Endothelial cell of umbilical vein (primary cell): ENCODE results near the gene FOXN1. TPM values are rescaled to one million over a fixed set of nuclear protein-coding genes. Genes with fewer than 3 reads are reported as not detected.

Experiments used
- BruUV-seq: library from RNA; stranded (reverse); fragments of 400-500 nt; replicated peaks from 2 replicates; lab custom pipeline; 2021; lab: Mats Ljungman, UMichigan
- CTCF ChIA-PET: fragments of 300-600, 350-600 bp; sonication (Branson Sonifier 250); formaldehyde crosslinking; loops from one replicate; lab custom pipeline; 2021; ENCODE audit warnings: antibody characterized with exemption, inconsistent platforms; lab: Charles Lee
- POLR2A ChIA-PET: fragments of 300-600, 350-600 bp; sonication (Branson Sonifier 250); formaldehyde crosslinking; loops from one replicate; lab custom pipeline; 2021; ENCODE audit warnings: antibody characterized with exemption, inconsistent platforms; lab: Charles Lee
- DNase-seq: peaks from one replicate; pipeline ENCODE4 v3.0.0-alpha.2; 2011; ENCODE audit warnings: low read depth, low spot score
- FAIRE-seq: peaks from 2 replicates; lab custom pipeline; 2011; peaks lifted over from hg19 to GRCh38; lab: Jason Lieb, UNC
- H2AFZ ChIP-seq: 2 replicates; pipeline ENCODE4 v1.6.0; 2012; ENCODE audit warnings: low read depth, low read length, control low read depth, inconsistent platforms
- H3K27ac ChIP-seq: 2 replicates; pipeline ENCODE4 v1.5.1; 2011; ENCODE audit warnings: low read depth, mild to moderate bottlenecking, control low read depth, low read length, moderate library complexity; ENCODE audit not compliant: insufficient read depth
- H3K27me3 ChIP-seq, 2 experiments: 2 replicates each; pipeline versions ENCODE4 v1.6.0 to v1.6.1; 2011; ENCODE audit warnings: low read length in 2 of 2, mixed read lengths in 1 of 2; ENCODE audit not compliant: control insufficient read depth in 2 of 2, insufficient read depth in 2 of 2
- H3K36me3 ChIP-seq, 2 experiments: 2 replicates in 1 of 2; 3 replicates in 1 of 2; pipeline ENCODE4 v1.5.1; 2011; ENCODE audit warnings: low read length in 2 of 2, mild to moderate bottlenecking in 1 of 2, moderate library complexity in 1 of 2; ENCODE audit not compliant: control insufficient read depth in 2 of 2, insufficient read depth in 2 of 2; ENCODE audit errors: extremely low read depth in 1 of 2
- H3K4me1 ChIP-seq: 3 replicates; pipeline ENCODE4 v1.5.1; 2011; ENCODE audit warnings: mild to moderate bottlenecking, low read length; ENCODE audit not compliant: control insufficient read depth, insufficient read depth; ENCODE audit errors: extremely low read depth
- H3K4me2 ChIP-seq: 2 replicates; pipeline ENCODE4 v1.6.1; 2011; ENCODE audit warnings: low read length, control low read depth, mixed read lengths; ENCODE audit not compliant: insufficient read depth
- H3K4me3 ChIP-seq, 3 experiments: fragments of 200-600 bp in 1 of 3; sonication (generic), shearing (Covaris generic) in 1 of 3; replicated peaks in 1 of 3; 2 replicates each; pipeline ENCODE4 v1.5.1; 2011 to 2016; ENCODE audit warnings: control low read depth in 3 of 3, low read length in 3 of 3, mild to moderate bottlenecking in 2 of 3, inconsistent platforms in 1 of 3, low read depth in 1 of 3, moderate library complexity in 1 of 3; ENCODE audit not compliant: insufficient read depth in 1 of 3
- H3K79me2 ChIP-seq: 2 replicates; pipeline ENCODE4 v1.6.0; 2012; ENCODE audit warnings: low read length, inconsistent platforms; ENCODE audit not compliant: control insufficient read depth, insufficient read depth
- H3K9ac ChIP-seq: replicated peaks from 2 replicates; pipeline ENCODE3; 2011; ENCODE audit warnings: low read length, control low read depth; ENCODE audit not compliant: insufficient read depth; ENCODE audit errors: extremely low read depth
- H3K9me1 ChIP-seq: replicated peaks from 3 replicates; pipeline ENCODE4 v1.6.0; 2011; ENCODE audit warnings: mild to moderate bottlenecking, low read length; ENCODE audit not compliant: control insufficient read depth, insufficient read depth; ENCODE audit errors: extremely low read depth
- H3K9me3 ChIP-seq: replicated peaks from 2 replicates; pipeline ENCODE4 v1.5.1; 2012; ENCODE audit warnings: low read length, inconsistent platforms; ENCODE audit not compliant: control insufficient read depth, insufficient read depth
- H4K20me1 ChIP-seq: replicated peaks from 2 replicates; pipeline ENCODE3; 2011; ENCODE audit warnings: mild to moderate bottlenecking, low read length; ENCODE audit not compliant: control insufficient read depth, insufficient read depth; ENCODE audit errors: extremely low read depth
- EZH2 ChIP-seq: IDR thresholded peaks from 2 replicates; pipeline ENCODE4 v1.6.1; 2012; ENCODE audit warnings: borderline replicate concordance, low read depth, mild to moderate bottlenecking, moderate library complexity, low read length, inconsistent platforms; ENCODE audit not compliant: severe bottlenecking
- MAX ChIP-seq: IDR thresholded peaks from 2 replicates; pipeline ENCODE4 v1.6.1; 2011; ENCODE audit not compliant: insufficient read depth, insufficient read length
- POLR2AphosphoS5 ChIP-seq: IDR thresholded peaks from 2 replicates; pipeline ENCODE4 v1.6.1; 2012; ENCODE audit warnings: low read depth, mild to moderate bottlenecking, control low read depth, low read length, moderate library complexity; ENCODE audit not compliant: insufficient read depth
- dilution Hi-C: fragments of 300-500 bp; cut with MboI; formaldehyde crosslinking; loops from one replicate; pipeline ENCODE4 v1.15.0; 2019; ENCODE audit warnings: low sequenced_read_pairs; ENCODE audit not compliant: extremely low pct_ligation_motif_present
- intact Hi-C: fragments of 100-400 bp; cut with micrococcal nuclease; formaldehyde crosslinking; loops from one replicate; pipeline ENCODE4 v1.10.0; 2022
- polyA plus RNA-seq, 4 experiments: library from polyadenylated mRNA; depleted of rRNA in 3 of 4; stranded (reverse) in 3 of 4; unstranded in 1 of 4; fragments of >200 nt; gene quantifications; 2 replicates each; pipeline versions ENCODE4 v1.2.1 to v1.2.3, GENCODE V29; 2011 to 2012; ENCODE audit warnings: missing spikeins in 1 of 4
- total RNA-seq: library from RNA; stranded (reverse); gene quantifications from 2 replicates; pipeline ENCODE4 v1.2.3, GENCODE V29; 2021
- TF ChIP-seq, protein P1 (sequence below), 2 donors: IDR thresholded peaks; 1 replicate in 1 of 2; 2 replicates in 1 of 2; pipeline ENCODE4 v1.5.1; 2011; ENCODE audit warnings: low read length in 2 of 2, mild to moderate bottlenecking in 2 of 2, moderate library complexity in 2 of 2, control low read depth in 1 of 2, inconsistent platforms in 1 of 2, low read depth in 1 of 2; ENCODE audit not compliant: insufficient read depth in 1 of 2; ENCODE audit errors: extremely low read depth in 1 of 2

FOXN1 gene
- total and polyA plus RNA-seq, 2 donors (not counting 3 experiments of a cell fraction or from before 2014, with no cell fraction given) = not detected

- dilution Hi-C loops = no loop called here
- no peaks in the 10 kb centered on the region for H3K9me3 ChIP-seq
- ChIA-PET CTCF (no interaction called here), POLR2A (no interaction called here)
- H3K9ac ChIP-seq = no peak overlapping the region
- no peak overlapping the region for H3K4me3 ChIP-seq
- H3K27ac ChIP-seq = no peak overlapping the region
- peaks cover 11 to 20% of the 10 kb centered on the region in 2 experiments for H3K27me3 ChIP-seq
- no peak for FAIRE-seq
- H3K79me2 ChIP-seq = no peaks in the 10 kb centered on the region
- H3K36me3 ChIP-seq = no peaks in the 10 kb centered on the region
- TF ChIP-seq POLR2AphosphoS5 = no peak
- no peak for TF ChIP-seq EZH2
- TF ChIP-seq, protein P1, sequence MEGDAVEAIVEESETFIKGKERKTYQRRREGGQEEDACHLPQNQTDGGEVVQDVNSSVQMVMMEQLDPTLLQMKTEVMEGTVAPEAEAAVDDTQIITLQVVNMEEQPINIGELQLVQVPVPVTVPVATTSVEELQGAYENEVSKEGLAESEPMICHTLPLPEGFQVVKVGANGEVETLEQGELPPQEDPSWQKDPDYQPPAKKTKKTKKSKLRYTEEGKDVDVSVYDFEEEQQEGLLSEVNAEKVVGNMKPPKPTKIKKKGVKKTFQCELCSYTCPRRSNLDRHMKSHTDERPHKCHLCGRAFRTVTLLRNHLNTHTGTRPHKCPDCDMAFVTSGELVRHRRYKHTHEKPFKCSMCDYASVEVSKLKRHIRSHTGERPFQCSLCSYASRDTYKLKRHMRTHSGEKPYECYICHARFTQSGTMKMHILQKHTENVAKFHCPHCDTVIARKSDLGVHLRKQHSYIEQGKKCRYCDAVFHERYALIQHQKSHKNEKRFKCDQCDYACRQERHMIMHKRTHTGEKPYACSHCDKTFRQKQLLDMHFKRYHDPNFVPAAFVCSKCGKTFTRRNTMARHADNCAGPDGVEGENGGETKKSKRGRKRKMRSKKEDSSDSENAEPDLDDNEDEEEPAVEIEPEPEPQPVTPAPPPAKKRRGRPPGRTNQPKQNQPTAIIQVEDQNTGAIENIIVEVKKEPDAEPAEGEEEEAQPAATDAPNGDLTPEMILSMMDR (IDR thresholded peaks at IDR 0.05; ENCODE audit: extremely low read depth in 1 of 2, insufficient read depth in 1 of 2, low read depth in 1 of 2, low read length in 2 of 2) = no peak
- no peak for TF ChIP-seq MAX
- no peak overlapping the region for H2AFZ ChIP-seq
- no peak for DNase-seq
- H4K20me1 ChIP-seq = no peaks in the 10 kb centered on the region
- H3K9me1 ChIP-seq = no peaks in the 10 kb centered on the region
- H3K4me2 ChIP-seq = no peak overlapping the region
- no peaks in the 10 kb centered on the region for H3K4me1 ChIP-seq
- BruUV-seq = no TSS peak
- intact Hi-C loops = no loop called here
These were observed 5.8 kb downstream of the FOXN1 start for GRCh38 chr17:28511858-28512461.
